ENCODE measurements around the gene CLDN15. TPM values are rescaled to one million over a fixed set of nuclear protein-coding genes. Genes with fewer than 3 reads are reported as not detected.
"Not testable (repeated sequence)": the region's sequence is repeated elsewhere in the genome, so short reads cannot be mapped to it uniquely, and the experiment has no call there.

The CLDN15 gene
- total RNA-seq, 1 donor from 2014 or later: 1.9 TPM

- DNase-seq (ENCODE audit: low read depth): no peak
- no peak for TF ChIP-seq CTCF (conservative IDR thresholded peaks at IDR 0.05; ENCODE audit: low read depth, low read length)
- H3K4me3 ChIP-seq (ENCODE audit: low read depth, low read length): peak overlapping the region; percentile 14
These were observed 35.7 kb downstream of the CLDN15 start for GRCh38 chr7:101201695-101202602.

GRCh38 chr7:101200862-101201599 is 36.6 kb downstream of the CLDN15 start, which contains the start of gene MOGAT3:
Gene MOGAT3, minus strand, starts transcription at chr7:101201036. Its CDS starts 182 bp downstream, at chr7:101200854.
- no peak for DNase-seq (ENCODE audit: low read depth)
- H3K4me3 ChIP-seq (ENCODE audit: low read depth, low read length): peak within 1 kb of the TSS; percentile 14
- TF ChIP-seq CTCF (conservative IDR thresholded peaks at IDR 0.05; ENCODE audit: low read depth, low read length): no peak

- no peak for DNase-seq (ENCODE audit: low read depth)
- TF ChIP-seq CTCF (conservative IDR thresholded peaks at IDR 0.05; ENCODE audit: low read depth, low read length): no peak
These were observed 37.1 kb downstream of the CLDN15 start for GRCh38 chr7:101200504-101200861.

GRCh38 chr7:101199522-101199921 is 38.1 kb downstream of the CLDN15 start:
- not testable (repeated sequence) for DNase-seq (ENCODE audit: low read depth); H3K4me3 ChIP-seq (ENCODE audit: low read depth, low read length)

More at GRCh38 chr7:101200504-101200861, 37.1 kb downstream of the CLDN15 start:
- no peak overlapping the region for H3K4me3 ChIP-seq (ENCODE audit: low read depth, low read length)

- no peak overlapping the region for H3K4me3 ChIP-seq (ENCODE audit: low read depth, low read length)
- no peak for DNase-seq (ENCODE audit: low read depth)
- no peak for TF ChIP-seq CTCF (conservative IDR thresholded peaks at IDR 0.05; ENCODE audit: low read depth, low read length)
These were observed 39.1 kb downstream of the CLDN15 start for GRCh38 chr7:101198476-101198875.

- no peak overlapping the region for H3K4me3 ChIP-seq (ENCODE audit: low read depth, low read length)
- no peak for DNase-seq (ENCODE audit: low read depth)
- no peak for TF ChIP-seq CTCF (conservative IDR thresholded peaks at IDR 0.05; ENCODE audit: low read depth, low read length)
These were observed 39.6 kb downstream of the CLDN15 start for GRCh38 chr7:101197991-101198390.

GRCh38 chr7:101195884-101196283 is 41.7 kb downstream of the CLDN15 start:
- H3K4me3 ChIP-seq (ENCODE audit: low read depth, low read length): no peak overlapping the region
- no peak for DNase-seq (ENCODE audit: low read depth)
- no peak for TF ChIP-seq CTCF (conservative IDR thresholded peaks at IDR 0.05; ENCODE audit: low read depth, low read length)
